Measurements from ENCODE around the gene PRPS2.

- TF ChIP-seq CTCF (IDR thresholded peaks at IDR 0.05) (no peak), SMAD3 (CRISPR knock-in tag; IDR thresholded peaks at IDR 0.05; ENCODE audit: borderline replicate concordance) (no peak), EMX1 (CRISPR knock-in tag; IDR thresholded peaks at IDR 0.05) (no peak), STAT6 (CRISPR knock-in tag; conservative IDR thresholded peaks at IDR 0.05; ENCODE audit: low read depth) (no peak), USF2 (CRISPR knock-in tag; IDR thresholded peaks at IDR 0.05) (no peak)
Measured at GRCh38 chrX:12871257-12871656, 80.0 kb downstream of the PRPS2 start.

All from WTC11 (cell line).